NCI-H460 (cell line): ENCODE results near the gene MICU1. TPM values are rescaled to one million over a fixed set of nuclear protein-coding genes. Genes with fewer than 3 reads are reported as not detected.
"Not testable (repeated sequence)": the region's sequence is repeated elsewhere in the genome, so short reads cannot be mapped to it uniquely, and the experiment has no call there.

ENCODE experiments used
- DNase-seq: peaks from one replicate; pipeline ENCODE4 v3.0.0-alpha.2; 2016; ENCODE audit warnings: low read depth; ENCODE audit errors: extremely low read depth
- total RNA-seq: library from RNA; depleted of rRNA; stranded (reverse); fragments of >200 nt; shearing (Covaris generic); gene quantifications from 2 replicates; pipeline ENCODE4 v1.2.3, GENCODE V29; 2014

MICU1 gene
- total RNA-seq, 1 experiment from 2014 or later, result 49.9 TPM

- DNase-seq, result no peak
Measured at GRCh38 chr10:72460284-72460876, 165.5 kb downstream of the MICU1 start.

- DNase-seq, result no peak
Measured at GRCh38 chr10:72459301-72459700, 166.6 kb downstream of the MICU1 start.

- DNase-seq, result no peak
Measured at GRCh38 chr10:72455889-72456595, 169.8 kb downstream of the MICU1 start.

- DNase-seq, result no peak
Measured at GRCh38 chr10:72449941-72450441, 175.9 kb downstream of the MICU1 start.

GRCh38 chr10:72445851-72446250 is 180.0 kb downstream of the MICU1 start:
- DNase-seq, result no peak

- not testable (repeated sequence) for DNase-seq
Measured at GRCh38 chr10:72442969-72443368, 182.9 kb downstream of the MICU1 start.

GRCh38 chr10:72435570-72435969 is 190.3 kb downstream of the MICU1 start:
- DNase-seq, result no peak

- DNase-seq, result not testable (repeated sequence)
Measured at GRCh38 chr10:72430936-72431335, 194.9 kb downstream of the MICU1 start.

- DNase-seq, result no peak
Measured at GRCh38 chr10:72429931-72430330, 195.9 kb downstream of the MICU1 start.

GRCh38 chr10:72426986-72427385 is 198.9 kb downstream of the MICU1 start:
- DNase-seq, result no peak

- DNase-seq, result no peak
Measured at GRCh38 chr10:72425133-72425532, 200.7 kb downstream of the MICU1 start.

- no peak for DNase-seq
Measured at GRCh38 chr10:72424561-72424960, 201.3 kb downstream of the MICU1 start.

- DNase-seq, result no peak
Measured at GRCh38 chr10:72423426-72423825, 202.5 kb downstream of the MICU1 start.

GRCh38 chr10:72421885-72422540 is 203.9 kb downstream of the MICU1 start:
- DNase-seq, result no peak

GRCh38 chr10:72419241-72419640 is 206.6 kb downstream of the MICU1 start:
- no peak for DNase-seq

- no peak for DNase-seq
Measured at GRCh38 chr10:72418679-72419078, 207.2 kb downstream of the MICU1 start.

- no peak for DNase-seq
Measured at GRCh38 chr10:72417971-72418370, 207.9 kb downstream of the MICU1 start.

GRCh38 chr10:72416661-72417060 is 209.2 kb downstream of the MICU1 start:
- DNase-seq, result no peak

GRCh38 chr10:72414642-72415041 is 211.2 kb downstream of the MICU1 start:
- DNase-seq, result no peak

GRCh38 chr10:72409167-72409566 is 216.7 kb downstream of the MICU1 start:
- no peak for DNase-seq

GRCh38 chr10:72407927-72408600 is 217.8 kb downstream of the MICU1 start:
- DNase-seq, result no peak
